Colonic mucosa (tissue), 4 donors: Measurements from ENCODE around the gene SKIDA1. TPM values are rescaled to one million over a fixed set of nuclear protein-coding genes. Genes with fewer than 3 reads are reported as not detected.

Experiments used
- DNase-seq: peaks from one replicate; pipeline ENCODE4 v3.0.0-alpha.2; 2020
- H3K27ac ChIP-seq: fragments of 200-600 bp; one replicate; pipeline ENCODE4 v1.8.0; 2021
- H3K27me3 ChIP-seq: fragments of 200-600 bp; one replicate; pipeline ENCODE4 v1.8.0; 2021
- H3K36me3 ChIP-seq: fragments of 200-600 bp; one replicate; pipeline ENCODE4 v1.8.0; 2021
- H3K4me1 ChIP-seq: fragments of 200-600 bp; one replicate; pipeline ENCODE4 v1.8.0; 2021; ENCODE audit warnings: mild to moderate bottlenecking
- H3K4me3 ChIP-seq: fragments of 200-600 bp; one replicate; pipeline ENCODE4 v1.8.0; 2021
- H3K9ac ChIP-seq, 2 donors: one replicate each; pipeline ENCODE4 v1.7.0; 2013; ENCODE audit warnings: control low read depth in 2 of 2, low read depth in 2 of 2, low read length in 2 of 2
- H3K9me3 ChIP-seq: fragments of 200-600 bp; one replicate; pipeline ENCODE4 v1.8.0; 2021
- intact Hi-C: fragments of 100-400 bp; cut with DNase I; formaldehyde crosslinking; loops from one replicate; pipeline ENCODE4 v1.14.1; 2022
- total RNA-seq, 2 donors: library from RNA; stranded (reverse); fragmentation: NEBNext Ultra II Directional in 1 of 2; extraction: Animal tissue kit (Norgen Biotek cat#: 25700) in 1 of 2; gene quantifications; one replicate each; pipeline ENCODE4 v1.2.1, GENCODE V29; 2021
- TF ChIP-seq, protein P1 (sequence below): fragments of 200-600 bp; IDR thresholded peaks from one replicate; pipeline ENCODE4 v1.8.0; 2022; ENCODE audit warnings: antibody characterized with exemption, mild to moderate bottlenecking
- donor health status: healthy.
- donor health status: DM: no; HTN: no; CAD: no.
- donor health status: DM: no; HTN: no; CAD: no.

The SKIDA1 gene
- total RNA-seq, 2 donors from 2014 or later: 0.10 to 0.45 TPM

GRCh38 chr10:21499701-21500577 lies 25.5 kb downstream of the SKIDA1 start:
- intact Hi-C loops: loop anchor here (5.0 to 10.0 kb wide), 4 partner anchors 225 to 1495 kb away; no protein-coding TSS in a partner anchor

DNA sequence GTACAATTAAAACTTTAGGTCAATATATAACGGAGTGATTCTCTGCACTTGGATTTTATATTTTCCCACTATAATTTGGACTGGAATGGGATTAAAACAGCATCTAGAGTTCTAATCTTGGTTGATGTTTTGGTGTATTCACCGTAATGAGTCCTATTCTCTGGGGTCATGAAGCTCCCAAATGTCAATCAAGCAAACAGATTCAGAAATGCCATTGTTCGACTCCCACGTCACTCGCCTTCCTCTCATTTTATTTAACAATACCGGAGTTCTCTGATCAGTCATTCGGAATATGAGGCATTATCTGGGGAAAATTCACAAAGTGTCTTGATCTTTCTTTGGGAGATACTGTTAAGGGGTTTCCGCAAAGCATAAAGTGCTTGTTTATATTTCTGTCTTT lies 26.5 kb downstream of the SKIDA1 start:
- Histone ChIP-seq H3K27me3 (peaks cover 47% of the 10 kb centered on the region), H3K9ac (no peak overlapping the region), H3K27ac (no peak overlapping the region), H3K36me3 (no peaks in the 10 kb centered on the region), H3K9me3 (no peaks in the 10 kb centered on the region), H3K4me3 (no peak overlapping the region), H3K4me1 (peaks cover 6% of the 10 kb centered on the region)
- DNase-seq: no peak
- TF ChIP-seq, protein P1, sequence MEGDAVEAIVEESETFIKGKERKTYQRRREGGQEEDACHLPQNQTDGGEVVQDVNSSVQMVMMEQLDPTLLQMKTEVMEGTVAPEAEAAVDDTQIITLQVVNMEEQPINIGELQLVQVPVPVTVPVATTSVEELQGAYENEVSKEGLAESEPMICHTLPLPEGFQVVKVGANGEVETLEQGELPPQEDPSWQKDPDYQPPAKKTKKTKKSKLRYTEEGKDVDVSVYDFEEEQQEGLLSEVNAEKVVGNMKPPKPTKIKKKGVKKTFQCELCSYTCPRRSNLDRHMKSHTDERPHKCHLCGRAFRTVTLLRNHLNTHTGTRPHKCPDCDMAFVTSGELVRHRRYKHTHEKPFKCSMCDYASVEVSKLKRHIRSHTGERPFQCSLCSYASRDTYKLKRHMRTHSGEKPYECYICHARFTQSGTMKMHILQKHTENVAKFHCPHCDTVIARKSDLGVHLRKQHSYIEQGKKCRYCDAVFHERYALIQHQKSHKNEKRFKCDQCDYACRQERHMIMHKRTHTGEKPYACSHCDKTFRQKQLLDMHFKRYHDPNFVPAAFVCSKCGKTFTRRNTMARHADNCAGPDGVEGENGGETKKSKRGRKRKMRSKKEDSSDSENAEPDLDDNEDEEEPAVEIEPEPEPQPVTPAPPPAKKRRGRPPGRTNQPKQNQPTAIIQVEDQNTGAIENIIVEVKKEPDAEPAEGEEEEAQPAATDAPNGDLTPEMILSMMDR: no peak
- intact Hi-C loops: loop anchor here (5.0 to 10.0 kb wide), 4 partner anchors 224 to 1496 kb away; no protein-coding TSS in a partner anchor

More at GRCh38 chr10:21499701-21500577, 25.5 kb downstream of the SKIDA1 start:
- Histone ChIP-seq H3K4me3 (peak overlapping the region; percentile 7), H3K27ac (no peak overlapping the region), H3K4me1 (no peaks in the 10 kb centered on the region), H3K27me3 (peaks cover 38% of the 10 kb centered on the region), H3K9ac (no peak overlapping the region), H3K36me3 (no peaks in the 10 kb centered on the region), H3K9me3 (no peaks in the 10 kb centered on the region)
- TF ChIP-seq, protein P1: no peak
- DNase-seq: no peak

DNA sequence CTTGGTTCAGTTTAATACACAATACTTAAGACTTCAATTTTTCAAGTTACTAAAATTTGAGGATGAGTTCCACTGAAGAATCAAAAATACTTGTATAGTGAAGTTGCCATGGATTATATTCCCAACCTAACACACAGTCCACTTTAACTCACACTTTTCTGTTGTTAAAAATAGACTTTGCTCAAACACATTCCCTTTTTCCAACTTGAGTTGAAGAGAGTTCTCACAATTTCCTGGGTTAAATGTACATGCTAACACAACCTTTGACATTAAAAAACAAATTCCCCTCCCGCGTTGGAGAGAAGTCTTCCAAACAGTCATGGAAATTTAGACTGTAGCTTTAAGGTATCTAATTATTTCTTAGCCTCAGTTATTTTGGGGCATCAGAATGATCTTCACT lies 27.1 kb downstream of the SKIDA1 start:
- Histone ChIP-seq H3K36me3 (no peaks in the 10 kb centered on the region), H3K9ac (no peak overlapping the region), H3K4me3 (no peak overlapping the region), H3K4me1 (peaks cover 6% of the 10 kb centered on the region), H3K27me3 (peaks cover 52% of the 10 kb centered on the region), H3K9me3 (no peaks in the 10 kb centered on the region), H3K27ac (no peak overlapping the region)
- TF ChIP-seq, protein P1: no peak
- no peak for DNase-seq
- intact Hi-C loops: loop anchor here (5.0 to 10.0 kb wide), 4 partner anchors 224 to 1496 kb away; no protein-coding TSS in a partner anchor

GRCh38 chr10:21497177-21497807 lies 28.2 kb downstream of the SKIDA1 start:
- peak overlapping the region in 1 of 2 donors; percentile 26 for H3K9ac ChIP-seq
- H3K4me1 ChIP-seq: peaks cover 6% of the 10 kb centered on the region
- intact Hi-C loops: loop anchor here (5.0 to 10.0 kb wide), 4 partner anchors 222 to 1498 kb away; no protein-coding TSS in a partner anchor
- H3K9me3 ChIP-seq: no peaks in the 10 kb centered on the region
- TF ChIP-seq, protein P1: no peak
- H3K27ac ChIP-seq: no peak overlapping the region
- peak; percentile 96 for DNase-seq
- no peaks in the 10 kb centered on the region for H3K36me3 ChIP-seq
- H3K27me3 ChIP-seq: peaks cover 52% of the 10 kb centered on the region
- peak overlapping the region; percentile 68 for H3K4me3 ChIP-seq

DNA sequence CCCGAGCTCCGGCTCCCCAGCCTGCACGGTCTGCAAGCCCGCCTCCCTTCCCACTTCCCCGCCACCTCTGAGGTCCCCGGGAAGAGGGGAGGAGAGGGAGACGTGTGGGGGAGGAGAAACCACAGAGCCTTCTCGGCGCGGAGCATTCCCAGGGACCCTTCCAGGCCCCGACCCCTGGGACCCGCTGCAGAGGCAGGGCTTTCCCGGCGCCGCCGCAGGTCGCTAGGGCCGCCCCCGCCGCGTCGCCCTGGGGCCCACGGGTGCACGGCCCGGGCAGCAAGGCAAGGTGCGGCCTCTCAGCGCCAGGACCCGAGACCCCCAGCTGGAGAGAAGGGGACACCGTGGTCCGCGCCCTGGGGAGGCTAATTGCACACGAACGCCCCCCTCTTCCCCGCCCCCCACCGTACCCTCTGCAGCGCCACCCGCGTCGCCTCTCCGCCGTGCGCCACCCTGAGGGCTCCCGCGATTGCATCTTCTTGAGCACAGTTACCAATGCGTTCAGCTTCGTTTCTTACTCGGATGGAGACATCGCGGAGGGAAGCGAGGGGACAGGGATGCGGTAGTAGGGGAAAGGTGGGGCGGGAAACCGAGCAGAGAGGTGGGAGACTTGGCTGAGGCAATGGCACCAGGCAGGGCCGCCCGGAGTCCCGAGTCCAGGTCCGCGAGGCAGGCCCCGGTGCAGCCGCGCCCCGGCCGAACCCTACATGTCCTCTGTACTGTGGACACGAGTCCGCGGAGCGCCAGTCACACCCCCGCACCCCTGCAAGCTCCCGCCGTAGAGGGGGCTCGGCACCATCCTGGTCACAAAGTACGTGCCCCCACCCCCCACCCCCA lies 28.9 kb downstream of the SKIDA1 start:
- Histone ChIP-seq H3K27ac (no peak overlapping the region), H3K9me3 (no peaks in the 10 kb centered on the region), H3K4me1 (peaks cover 6% of the 10 kb centered on the region), H3K27me3 (peaks cover 52% of the 10 kb centered on the region), H3K4me3 (peak overlapping the region; percentile 68), H3K36me3 (no peaks in the 10 kb centered on the region), H3K9ac (peak overlapping the region in 1 of 2 donors; percentile 26)
- intact Hi-C loops: loop anchor here (5.0 to 10.0 kb wide), 4 partner anchors 222 to 1498 kb away; no protein-coding TSS in a partner anchor
- DNase-seq: peak; percentile 47
- TF ChIP-seq, protein P1: no peak
